ENCODE measurements around the gene TNFRSF13B. TPM values are rescaled to one million over a fixed set of nuclear protein-coding genes. Genes with fewer than 3 reads are reported as not detected.
"Not testable (repeated sequence)": the region's sequence is repeated elsewhere in the genome, so short reads cannot be mapped to it uniquely, and the experiment has no call there.

Gene TNFRSF13B
- total RNA-seq, 1 experiment from 2014 or later: not detected

GRCh38 chr17:16923904-16924695, 47.8 kb downstream of the TNFRSF13B start:
- in situ Hi-C loops (cut with HindIII; ENCODE audit: low pct_unique_long_range_greater_than_20kb, low sequenced_read_pairs): no loop called here
- DNase-seq (ENCODE audit: low read depth): no peak

- in situ Hi-C loops (cut with HindIII; ENCODE audit: low pct_unique_long_range_greater_than_20kb, low sequenced_read_pairs): no loop called here
- DNase-seq (ENCODE audit: low read depth): no peak
Observed at GRCh38 chr17:16923097-16923903, 48.6 kb downstream of the TNFRSF13B start.

GRCh38 chr17:16922386-16923096, 49.4 kb downstream of the TNFRSF13B start:
- no peak for DNase-seq (ENCODE audit: low read depth)
- in situ Hi-C loops (cut with HindIII; ENCODE audit: low pct_unique_long_range_greater_than_20kb, low sequenced_read_pairs): no loop called here

- in situ Hi-C loops (cut with HindIII; ENCODE audit: low pct_unique_long_range_greater_than_20kb, low sequenced_read_pairs); DNase-seq (ENCODE audit: low read depth): not testable (repeated sequence)
Observed at GRCh38 chr17:16921451-16921850, 50.5 kb downstream of the TNFRSF13B start.

- no peak for DNase-seq (ENCODE audit: low read depth)
- in situ Hi-C loops (cut with HindIII; ENCODE audit: low pct_unique_long_range_greater_than_20kb, low sequenced_read_pairs): no loop called here
Observed at GRCh38 chr17:16920628-16921020, 51.3 kb downstream of the TNFRSF13B start.

- DNase-seq (ENCODE audit: low read depth): no peak
- in situ Hi-C loops (cut with HindIII; ENCODE audit: low pct_unique_long_range_greater_than_20kb, low sequenced_read_pairs): no loop called here
Observed at GRCh38 chr17:16919663-16920627, 52.0 kb downstream of the TNFRSF13B start.

GRCh38 chr17:16918443-16918842, 53.5 kb downstream of the TNFRSF13B start:
- in situ Hi-C loops (cut with HindIII; ENCODE audit: low pct_unique_long_range_greater_than_20kb, low sequenced_read_pairs): no loop called here
- DNase-seq (ENCODE audit: low read depth): no peak

GRCh38 chr17:16917671-16918394, 54.1 kb downstream of the TNFRSF13B start:
- in situ Hi-C loops (cut with HindIII; ENCODE audit: low pct_unique_long_range_greater_than_20kb, low sequenced_read_pairs): no loop called here

GRCh38 chr17:16916557-16916920, 55.4 kb downstream of the TNFRSF13B start:
- in situ Hi-C loops (cut with HindIII; ENCODE audit: low pct_unique_long_range_greater_than_20kb, low sequenced_read_pairs): no loop called here
- no peak for DNase-seq (ENCODE audit: low read depth)

More at GRCh38 chr17:16917671-16918394, 54.1 kb downstream of the TNFRSF13B start:
- no peak for DNase-seq (ENCODE audit: low read depth)

GRCh38 chr17:16915752-16916556, 56.0 kb downstream of the TNFRSF13B start:
- in situ Hi-C loops (cut with HindIII; ENCODE audit: low pct_unique_long_range_greater_than_20kb, low sequenced_read_pairs): no loop called here
- no peak for DNase-seq (ENCODE audit: low read depth)

- in situ Hi-C loops (cut with HindIII; ENCODE audit: low pct_unique_long_range_greater_than_20kb, low sequenced_read_pairs): no loop called here
- no peak for DNase-seq (ENCODE audit: low read depth)
Observed at GRCh38 chr17:16913463-16913862, 58.5 kb downstream of the TNFRSF13B start.

- in situ Hi-C loops (cut with HindIII; ENCODE audit: low pct_unique_long_range_greater_than_20kb, low sequenced_read_pairs): no loop called here
- no peak for DNase-seq (ENCODE audit: low read depth)
Observed at GRCh38 chr17:16912021-16912962, 59.6 kb downstream of the TNFRSF13B start.

GRCh38 chr17:16911141-16911937, 60.6 kb downstream of the TNFRSF13B start:
- no peak for DNase-seq (ENCODE audit: low read depth)
- in situ Hi-C loops (cut with HindIII; ENCODE audit: low pct_unique_long_range_greater_than_20kb, low sequenced_read_pairs): no loop called here

- DNase-seq (ENCODE audit: low read depth): no peak
- in situ Hi-C loops (cut with HindIII; ENCODE audit: low pct_unique_long_range_greater_than_20kb, low sequenced_read_pairs): no loop called here
Observed at GRCh38 chr17:16910341-16910740, 61.6 kb downstream of the TNFRSF13B start.

Data from Caki2 (cell line).